Measurements from ENCODE around the gene RTN4IP1. TPM values are rescaled to one million over a fixed set of nuclear protein-coding genes. Genes with fewer than 3 reads are reported as not detected.

The RTN4IP1 gene
- total RNA-seq, 4 donors from 2014 or later, result 5.4 to 15.3 (median 9.3) TPM

- intact Hi-C loops (cut with DNase I; ENCODE audit: low total_unique reads), result no loop called here
- ATAC-seq (no peak), DNase-seq (no peak)
These were observed 40.9 kb upstream of the RTN4IP1 start for GRCh38 chr6:106670236-106670635.

GRCh38 chr6:106667022-106667402 is 37.7 kb upstream of the RTN4IP1 start:
- in situ Hi-C loops (cut with MboI; ENCODE audit: low sequenced_read_pairs in 4 of 4), result no loop called here
- Histone ChIP-seq H3K36me3 (peaks cover 0 to 35% of the 10 kb centered on the region in 2 donors), H3K27me3 (no peaks in the 10 kb centered on the region), H3K27ac (no peak overlapping the region), H3K4me3 (no peak overlapping the region), H3K4me1 (no peaks in the 10 kb centered on the region), H3K9me3 (no peaks in the 10 kb centered on the region)
- ATAC-seq (no peak), DNase-seq (no peak)
- TF ChIP-seq POLR2A (IDR thresholded peaks at IDR 0.05) (no peak), CTCF (IDR thresholded peaks at IDR 0.05 in 4 of 5, conservative IDR thresholded peaks at IDR 0.05 in 1 of 5) (no peak)
- intact Hi-C loops (cut with DNase I; ENCODE audit: low total_unique reads), result no loop called here

More at GRCh38 chr6:106670236-106670635, 40.9 kb upstream of the RTN4IP1 start:
- Histone ChIP-seq H3K4me1 (no peaks in the 10 kb centered on the region), H3K36me3 (peaks cover 0 to 16% of the 10 kb centered on the region in 2 donors), H3K27ac (no peak overlapping the region), H3K9me3 (no peaks in the 10 kb centered on the region), H3K4me3 (no peak overlapping the region), H3K27me3 (no peaks in the 10 kb centered on the region)
- no peak for TF ChIP-seq POLR2A (IDR thresholded peaks at IDR 0.05)
- TF ChIP-seq CTCF (IDR thresholded peaks at IDR 0.05 in 4 of 5, conservative IDR thresholded peaks at IDR 0.05 in 1 of 5), result no peak
- in situ Hi-C loops (cut with MboI; ENCODE audit: low sequenced_read_pairs in 4 of 4), result no loop called here

GRCh38 chr6:106666282-106667021 is 37.2 kb upstream of the RTN4IP1 start:
- no peaks in the 10 kb centered on the region for H3K4me1 ChIP-seq
- ATAC-seq (no peak), DNase-seq (no peak)
- no peak overlapping the region for H3K27ac ChIP-seq
- no peaks in the 10 kb centered on the region for H3K27me3 ChIP-seq
- H3K36me3 ChIP-seq, result peaks cover 0 to 35% of the 10 kb centered on the region in 2 donors
- in situ Hi-C loops (cut with MboI; ENCODE audit: low sequenced_read_pairs in 4 of 4), result no loop called here
- H3K4me3 ChIP-seq, result no peak overlapping the region
- intact Hi-C loops (cut with DNase I; ENCODE audit: low total_unique reads), result no loop called here
- H3K9me3 ChIP-seq, result no peaks in the 10 kb centered on the region
- TF ChIP-seq POLR2A (IDR thresholded peaks at IDR 0.05) (no peak), CTCF (IDR thresholded peaks at IDR 0.05 in 4 of 5, conservative IDR thresholded peaks at IDR 0.05 in 1 of 5) (no peak)

- no peak for ATAC-seq
- Histone ChIP-seq H3K4me3 (no peak overlapping the region), H3K36me3 (peaks cover 5 to 55% of the 10 kb centered on the region in 2 donors), H3K9me3 (peaks cover 0 to 3% (median 0%) of the 10 kb centered on the region in 3 donors), H3K27me3 (no peaks in the 10 kb centered on the region), H3K4me1 (no peaks in the 10 kb centered on the region), H3K27ac (no peak overlapping the region)
- no peak for DNase-seq
- in situ Hi-C loops (cut with MboI; ENCODE audit: low sequenced_read_pairs in 4 of 4) (no loop called here), intact Hi-C loops (cut with DNase I; ENCODE audit: low total_unique reads) (no loop called here)
- no peak for TF ChIP-seq CTCF (IDR thresholded peaks at IDR 0.05 in 4 of 5, conservative IDR thresholded peaks at IDR 0.05 in 1 of 5)
- no peak for TF ChIP-seq POLR2A (IDR thresholded peaks at IDR 0.05)
These were observed 33.2 kb upstream of the RTN4IP1 start for GRCh38 chr6:106662458-106662857.

Measured in gastrocnemius medialis (tissue), 4 donors.